ENCODE data around the gene TACSTD2.
"Not testable (repeated sequence)": the region's sequence is repeated elsewhere in the genome, so short reads cannot be mapped to it uniquely, and the experiment has no call there.

Gene TACSTD2, protein sequence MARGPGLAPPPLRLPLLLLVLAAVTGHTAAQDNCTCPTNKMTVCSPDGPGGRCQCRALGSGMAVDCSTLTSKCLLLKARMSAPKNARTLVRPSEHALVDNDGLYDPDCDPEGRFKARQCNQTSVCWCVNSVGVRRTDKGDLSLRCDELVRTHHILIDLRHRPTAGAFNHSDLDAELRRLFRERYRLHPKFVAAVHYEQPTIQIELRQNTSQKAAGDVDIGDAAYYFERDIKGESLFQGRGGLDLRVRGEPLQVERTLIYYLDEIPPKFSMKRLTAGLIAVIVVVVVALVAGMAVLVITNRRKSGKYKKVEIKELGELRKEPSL

DNA sequence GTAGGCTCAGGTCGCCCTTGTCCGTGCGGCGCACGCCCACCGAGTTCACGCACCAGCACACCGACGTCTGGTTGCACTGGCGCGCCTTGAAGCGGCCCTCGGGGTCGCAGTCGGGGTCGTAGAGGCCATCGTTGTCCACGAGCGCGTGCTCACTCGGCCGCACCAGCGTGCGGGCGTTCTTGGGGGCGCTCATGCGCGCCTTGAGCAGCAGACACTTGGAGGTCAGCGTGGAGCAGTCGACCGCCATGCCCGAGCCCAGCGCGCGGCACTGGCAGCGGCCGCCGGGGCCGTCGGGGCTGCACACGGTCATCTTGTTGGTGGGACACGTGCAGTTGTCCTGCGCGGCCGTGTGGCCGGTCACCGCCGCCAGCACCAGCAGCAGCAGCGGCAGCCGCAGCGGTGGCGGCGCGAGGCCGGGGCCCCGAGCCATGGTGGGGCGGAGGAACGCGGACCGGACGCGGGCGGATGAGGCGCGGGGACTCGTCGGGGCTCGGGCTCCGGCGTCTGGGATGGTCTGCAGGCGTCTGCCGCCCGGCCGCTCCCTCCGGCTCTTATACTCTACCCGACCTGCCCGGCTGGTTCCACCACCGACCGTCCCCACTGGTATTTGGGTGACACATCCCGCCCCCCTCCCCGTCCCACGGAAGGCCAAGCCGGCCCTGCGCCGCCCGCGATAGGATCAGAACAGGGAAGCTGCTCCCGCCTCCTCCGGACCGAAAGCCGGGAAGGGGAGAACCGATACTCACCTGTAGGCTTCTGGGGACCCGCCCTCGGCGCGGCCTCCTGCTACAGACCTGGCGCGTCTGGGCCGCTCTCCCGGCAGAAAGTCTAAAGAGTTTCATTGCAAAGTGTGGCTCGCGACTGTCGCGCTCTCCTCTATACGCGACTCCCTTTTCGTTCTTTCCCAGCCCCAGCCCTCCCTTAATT is at the start of gene TACSTD2:
Gene TACSTD2, minus strand, starts transcription at position 526 of the 927 bp plus-strand sequence. Its CDS starts 96 bp downstream, at position 430.
- no peak for DNase-seq

DNA sequence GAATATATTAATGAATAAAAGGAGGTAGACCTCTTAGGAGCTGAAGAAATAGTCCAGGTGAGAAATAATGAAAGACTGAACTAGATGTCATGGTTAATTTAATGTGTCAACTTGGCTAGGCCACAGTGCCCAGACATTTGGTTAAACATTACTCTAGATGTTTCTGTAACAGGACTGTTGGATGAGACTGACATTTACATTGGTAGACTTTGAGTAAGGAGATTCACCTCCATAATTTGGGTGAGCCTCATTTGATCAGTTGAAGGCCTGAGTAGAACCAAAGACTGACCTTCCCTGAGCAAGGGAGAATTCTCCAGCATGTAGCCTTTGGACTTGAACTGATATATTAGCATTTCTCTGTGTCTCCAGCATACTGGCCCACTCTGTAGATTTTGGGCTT is 49.2 kb upstream of the TACSTD2 start:
- no peak for DNase-seq

DNA sequence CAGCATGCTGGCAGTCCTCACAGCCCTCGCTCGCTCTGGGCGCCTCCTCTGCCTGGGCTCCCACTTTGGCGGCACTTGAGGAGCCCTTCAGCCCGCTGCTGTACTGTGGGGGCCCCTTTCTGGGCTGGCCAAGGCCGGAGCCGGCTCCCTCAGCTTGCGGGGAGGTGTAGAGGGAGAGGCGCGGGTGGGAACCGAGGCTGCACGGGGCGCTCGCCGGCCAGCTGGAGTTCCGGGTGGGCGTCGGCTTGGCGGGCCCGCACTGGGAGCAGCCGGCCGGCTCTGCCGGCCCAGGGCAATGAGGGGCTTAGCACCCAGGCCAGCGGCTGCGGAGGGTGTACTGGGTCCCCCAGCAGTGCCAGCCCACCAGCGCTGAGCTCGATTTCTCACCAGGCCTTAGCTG is 46.2 kb upstream of the TACSTD2 start:
- not testable (repeated sequence) for DNase-seq

DNA sequence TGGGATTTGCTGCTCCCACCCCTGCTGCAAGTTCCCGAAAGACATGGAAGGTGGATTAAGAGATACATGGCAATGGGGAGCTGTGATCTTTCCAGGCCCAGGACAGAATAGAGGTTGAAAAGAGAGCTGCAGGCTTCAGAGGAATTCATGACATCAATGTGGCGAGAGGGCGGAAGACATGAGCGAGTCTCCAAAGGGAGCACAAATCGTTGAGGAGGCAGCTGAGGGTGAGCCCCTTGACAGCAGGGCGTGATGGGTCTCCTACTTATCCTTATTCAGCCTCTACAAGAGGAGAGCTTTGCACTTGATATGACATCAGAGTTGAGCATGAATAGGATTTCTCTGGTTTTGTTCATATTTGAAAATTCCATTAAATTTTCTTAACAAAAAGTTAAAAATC is 45.5 kb upstream of the TACSTD2 start:
- DNase-seq: no peak

DNA sequence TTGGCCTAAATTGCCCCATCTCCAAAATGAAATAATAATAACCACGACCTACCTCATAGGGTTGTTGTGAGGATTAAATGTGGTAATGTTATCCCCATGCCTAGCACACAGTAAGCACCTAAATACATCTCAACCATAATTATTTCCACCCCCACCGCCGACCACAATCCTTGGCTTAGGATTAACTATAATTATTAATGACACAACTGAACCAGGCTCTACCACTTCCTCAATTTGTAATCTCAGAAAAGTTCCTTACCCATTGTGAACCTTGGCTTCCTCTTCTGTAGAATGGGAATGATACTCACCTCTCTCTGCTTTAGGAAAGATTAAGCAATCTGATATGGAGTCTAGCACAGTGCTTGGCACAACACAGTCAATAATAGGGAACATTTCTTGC is 44.3 kb upstream of the TACSTD2 start:
- no peak for DNase-seq

DNA sequence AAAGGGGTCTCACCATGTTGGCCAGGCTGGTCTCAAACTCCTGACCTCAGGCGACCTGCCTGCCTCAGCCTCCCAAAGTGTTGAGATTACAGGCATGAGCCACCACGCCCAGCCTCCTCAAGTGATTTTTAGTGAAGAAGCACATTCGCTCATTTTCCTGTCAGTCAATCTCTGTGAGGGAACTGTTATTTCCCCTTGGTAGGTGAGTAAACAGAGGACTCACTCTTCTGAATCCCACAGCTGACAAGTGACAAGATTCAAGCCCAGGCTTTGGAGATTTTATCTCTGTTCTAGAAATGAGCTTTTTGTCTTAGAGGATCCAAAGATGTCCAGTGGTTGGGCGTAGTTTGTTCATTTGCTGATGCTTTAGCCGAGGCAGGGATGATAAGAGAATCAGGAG is 43.9 kb upstream of the TACSTD2 start:
- DNase-seq: no peak

DNA sequence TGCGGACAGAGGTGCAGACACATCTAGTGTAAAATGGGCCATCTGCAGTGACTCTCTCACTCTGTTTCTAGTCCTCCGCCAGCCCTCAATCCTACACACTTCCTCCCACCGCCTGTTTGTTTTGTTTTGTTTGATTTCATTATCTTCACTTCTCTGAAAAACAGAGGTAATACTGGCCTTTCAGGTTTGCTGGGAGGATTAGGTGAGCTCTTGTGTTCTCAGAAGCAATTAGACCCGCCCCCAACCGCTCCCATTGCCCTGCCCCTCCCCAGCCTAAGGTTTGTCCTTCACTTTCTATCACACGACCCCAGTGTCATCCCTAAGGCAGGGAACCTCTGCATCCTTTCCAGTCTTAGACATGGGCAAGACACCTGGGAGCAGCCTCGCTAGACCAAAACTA is 43.2 kb upstream of the TACSTD2 start:
- no peak for DNase-seq

DNA sequence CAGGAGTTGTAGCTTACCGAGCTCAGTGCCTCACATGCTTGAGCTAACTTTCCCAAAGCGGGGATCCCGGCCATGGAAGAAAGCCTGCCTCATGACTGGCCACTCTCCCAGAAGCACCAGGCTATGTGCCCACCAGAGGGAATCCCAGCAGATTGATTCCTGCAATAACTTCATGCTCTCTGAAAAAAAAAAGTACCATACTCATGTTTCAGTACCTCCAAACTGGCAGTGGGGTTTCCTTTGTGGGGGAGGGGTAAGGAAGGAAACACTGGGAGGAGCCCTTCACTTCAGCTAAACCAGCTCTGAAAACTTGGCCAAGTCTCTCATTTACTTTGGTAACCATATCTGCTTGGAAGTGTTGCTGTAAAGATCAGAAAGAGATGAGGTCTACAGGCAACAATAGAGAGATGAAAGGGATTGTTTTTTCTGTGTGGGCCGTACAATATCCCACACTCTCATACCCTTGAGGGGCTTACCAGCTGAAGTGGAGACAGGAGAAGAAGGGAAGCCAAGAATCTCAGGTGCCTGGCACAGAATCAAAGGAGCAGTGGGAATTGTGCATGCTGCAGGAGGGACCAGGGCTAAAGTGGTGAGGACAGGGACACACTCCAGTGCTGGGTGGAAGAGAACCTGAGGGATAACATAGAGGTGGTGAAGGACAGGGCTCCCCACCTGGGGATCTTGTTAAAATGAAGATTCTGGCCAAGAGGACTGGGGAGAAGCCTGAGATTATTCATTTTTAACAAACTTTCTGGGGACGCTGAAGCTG is 42.4 kb upstream of the TACSTD2 start:
- DNase-seq: no peak

DNA sequence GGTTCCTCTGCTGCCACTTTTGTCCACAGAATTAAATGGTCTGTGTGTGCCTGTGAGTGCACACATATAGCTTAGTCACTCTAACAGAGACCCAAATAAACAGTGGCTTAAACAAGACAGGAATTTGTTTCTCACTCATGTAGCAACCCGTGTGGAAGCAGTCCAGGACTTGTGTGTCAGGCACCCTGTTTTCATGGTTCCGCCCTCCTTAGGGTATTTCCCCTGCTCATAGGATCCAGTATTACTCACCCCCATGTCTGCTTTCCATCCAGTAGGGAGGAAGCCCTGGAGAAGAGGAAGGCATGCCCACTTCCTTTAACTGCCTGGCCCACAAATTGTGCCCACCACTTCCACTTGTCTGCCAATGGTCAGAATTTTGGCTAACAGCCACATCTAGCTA is 41.3 kb upstream of the TACSTD2 start:
- DNase-seq: no peak

DNA sequence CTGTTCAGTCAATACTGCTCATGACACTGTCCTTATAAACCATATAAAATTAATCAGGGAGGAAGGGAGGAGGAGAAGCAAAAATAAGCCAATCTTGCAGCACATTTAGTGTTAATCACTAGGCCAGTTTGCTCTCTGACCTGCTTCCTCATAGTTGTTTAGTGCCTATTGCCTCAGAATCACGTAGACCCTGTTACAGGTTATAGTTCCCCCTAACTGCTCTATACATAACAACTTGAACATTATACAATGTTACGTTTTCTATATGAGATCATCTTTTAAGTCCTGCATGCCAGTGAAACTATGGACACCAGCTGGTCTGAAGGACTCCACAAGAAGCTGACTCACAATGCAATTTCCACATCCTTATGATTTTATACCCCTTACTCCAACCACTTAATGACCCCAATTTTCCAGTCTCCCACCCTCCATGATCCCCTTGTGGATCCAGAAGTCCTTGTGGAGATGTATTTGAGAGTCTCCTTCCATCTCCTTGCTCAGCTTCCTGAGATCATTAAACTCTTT is 34.9 kb upstream of the TACSTD2 start:
- DNase-seq: no peak

DNA sequence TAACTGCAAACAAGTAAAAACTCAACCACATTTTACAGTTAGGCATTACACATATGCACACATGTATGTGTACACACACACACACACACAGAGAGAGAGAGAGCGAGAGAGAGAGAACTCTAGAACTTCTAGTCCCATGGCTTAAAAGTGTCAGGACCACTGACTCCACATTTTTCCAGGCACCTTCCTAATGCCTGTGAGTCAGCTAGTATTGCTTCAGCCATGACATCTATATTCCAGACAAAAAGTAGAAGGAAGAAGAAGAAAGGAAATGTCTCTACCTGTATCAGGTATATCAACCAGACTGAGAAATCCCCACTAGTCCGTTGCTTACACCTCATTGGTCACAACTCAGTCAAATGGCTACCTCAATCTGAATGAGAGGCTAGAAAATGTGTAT is 31.9 kb upstream of the TACSTD2 start:
- no peak for DNase-seq

DNA sequence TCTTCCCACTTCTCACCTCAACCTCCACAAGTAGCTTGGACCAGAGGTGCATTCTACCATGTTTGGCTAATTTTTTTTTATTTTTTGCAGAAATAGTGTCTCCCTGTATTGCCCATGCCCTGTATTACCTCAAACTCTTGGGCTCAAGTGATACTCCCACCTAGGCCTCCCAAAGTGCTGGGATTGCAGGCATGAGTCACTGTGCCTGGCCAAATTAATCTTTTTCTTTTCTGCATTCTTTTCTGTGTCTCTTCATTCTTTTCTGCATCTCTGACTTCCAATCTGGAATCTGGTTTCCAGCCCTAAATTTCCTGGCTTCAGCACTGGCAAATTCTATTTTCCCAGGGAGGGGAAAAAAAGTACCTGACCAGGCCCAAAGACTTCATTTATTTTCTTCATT is 31.2 kb upstream of the TACSTD2 start:
- no peak for DNase-seq

DNA sequence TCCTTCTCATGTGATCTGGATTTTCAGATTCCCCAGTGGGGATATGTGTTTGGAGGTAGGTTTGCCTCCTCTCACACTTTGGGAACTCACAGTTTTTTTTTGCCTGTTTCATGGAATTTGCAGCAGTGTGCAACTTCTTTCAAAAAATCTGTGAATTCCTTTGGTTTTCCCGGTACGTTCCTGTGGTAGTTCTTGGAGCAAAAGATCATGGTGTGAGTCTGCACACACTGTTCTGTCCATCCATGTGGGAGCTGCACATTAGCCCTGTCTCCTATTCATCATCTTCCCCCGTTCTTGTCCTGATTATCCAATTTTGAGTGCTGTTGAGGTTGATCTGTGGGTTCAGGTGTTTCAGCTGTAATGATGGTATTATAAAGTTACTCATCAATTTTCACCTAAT is 30.3 kb upstream of the TACSTD2 start:
- DNase-seq: no peak

DNA sequence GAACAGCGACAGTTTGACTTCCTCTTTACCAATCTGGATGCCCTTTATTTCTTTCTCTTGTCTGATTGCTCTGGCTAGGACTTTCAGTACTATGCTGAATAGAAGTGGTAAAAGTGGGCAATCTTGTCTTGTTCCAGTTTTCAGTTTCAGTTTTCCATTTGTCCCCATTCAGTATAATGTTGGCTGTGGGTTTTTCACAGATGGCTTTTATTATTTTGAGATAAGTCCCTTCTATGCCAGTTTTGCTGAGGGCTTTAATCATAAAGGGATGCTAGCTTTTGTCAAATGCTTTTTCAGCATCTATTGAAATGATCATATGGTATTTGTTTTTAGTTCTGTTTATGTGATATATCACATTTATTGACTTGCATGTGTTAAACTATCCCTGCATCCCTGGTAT is 24.9 kb upstream of the TACSTD2 start:
- not testable (repeated sequence) for DNase-seq

DNA sequence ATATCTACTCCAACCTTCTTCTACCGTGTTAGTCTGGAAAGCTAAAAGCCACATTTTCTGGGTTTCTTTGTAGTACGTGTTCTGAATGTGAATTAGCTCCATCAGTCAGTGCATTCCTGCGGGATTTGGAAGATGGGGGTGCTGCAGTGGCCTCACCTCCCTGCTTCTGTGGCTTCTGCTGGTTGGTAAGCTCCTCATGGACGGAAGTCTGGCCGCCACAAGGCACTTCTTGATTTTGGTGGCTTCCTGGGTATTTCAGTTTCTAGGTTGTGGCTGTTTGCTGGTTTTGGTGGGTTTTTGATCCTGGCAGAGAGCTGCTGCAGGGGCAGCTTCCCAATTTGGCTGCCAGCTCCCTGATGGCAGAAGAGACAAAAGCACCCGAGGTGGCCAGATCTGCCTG is 20.9 kb upstream of the TACSTD2 start:
- DNase-seq: no peak

DNA sequence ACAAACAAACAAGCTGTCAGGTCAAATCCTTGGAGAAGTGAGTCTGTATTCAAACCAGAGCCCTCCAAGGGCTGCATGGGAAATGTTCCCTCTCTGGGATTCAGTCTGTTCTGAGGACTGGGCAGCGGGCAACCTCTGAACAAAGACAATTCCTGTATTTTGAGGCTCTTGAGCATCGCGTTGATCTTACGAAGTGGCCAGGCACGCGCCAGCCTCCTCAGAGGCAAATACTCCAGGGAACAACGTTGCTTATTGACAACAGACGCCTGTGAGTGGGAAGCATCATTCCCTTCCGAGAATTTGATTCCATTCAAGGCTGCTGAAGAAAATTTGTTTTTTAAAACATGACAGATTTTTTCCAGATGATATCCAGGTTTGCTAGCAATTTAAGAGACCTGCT is 20.0 kb upstream of the TACSTD2 start:
- no peak for DNase-seq

DNA sequence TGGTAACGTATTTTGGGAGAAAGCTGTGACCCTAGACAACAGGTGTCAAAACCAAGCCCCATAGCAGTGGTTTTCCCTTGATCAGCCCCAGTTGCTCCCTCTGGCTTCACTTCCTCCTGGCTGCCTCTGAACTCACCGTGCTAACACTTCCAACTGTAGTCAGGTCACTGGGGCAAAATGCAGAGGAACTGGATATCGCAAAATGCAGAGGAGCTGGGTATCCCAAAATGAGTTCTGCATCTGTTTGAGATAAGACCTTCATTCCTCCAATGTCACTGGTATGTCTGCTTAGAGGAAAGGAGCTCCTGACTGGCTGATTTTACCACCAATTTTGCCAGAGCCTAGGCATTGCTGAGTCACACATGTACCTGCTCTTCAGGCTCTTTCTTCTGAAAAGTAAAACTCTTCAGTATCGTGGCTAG is 19.6 kb upstream of the TACSTD2 start:
- DNase-seq: no peak

DNA sequence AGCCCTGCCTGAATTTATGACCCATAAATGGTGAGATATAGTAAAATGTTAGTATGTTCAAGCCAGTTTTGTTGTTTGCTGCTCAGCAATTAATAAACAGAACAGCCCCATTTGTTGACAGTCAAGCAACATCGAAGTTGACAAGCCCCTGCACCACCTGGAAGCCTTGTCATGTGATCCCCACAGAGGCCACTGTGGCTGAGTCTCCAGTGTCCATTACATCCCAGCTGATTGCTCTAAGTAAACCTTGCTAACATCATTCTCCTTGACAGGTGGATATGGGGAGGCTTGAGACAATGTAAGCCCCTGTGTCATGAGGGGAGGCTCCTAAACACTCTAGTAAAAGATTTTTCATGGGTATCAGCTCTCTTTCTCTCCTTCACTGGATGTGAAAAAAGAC is 17.5 kb upstream of the TACSTD2 start:
- no peak for DNase-seq

DNA sequence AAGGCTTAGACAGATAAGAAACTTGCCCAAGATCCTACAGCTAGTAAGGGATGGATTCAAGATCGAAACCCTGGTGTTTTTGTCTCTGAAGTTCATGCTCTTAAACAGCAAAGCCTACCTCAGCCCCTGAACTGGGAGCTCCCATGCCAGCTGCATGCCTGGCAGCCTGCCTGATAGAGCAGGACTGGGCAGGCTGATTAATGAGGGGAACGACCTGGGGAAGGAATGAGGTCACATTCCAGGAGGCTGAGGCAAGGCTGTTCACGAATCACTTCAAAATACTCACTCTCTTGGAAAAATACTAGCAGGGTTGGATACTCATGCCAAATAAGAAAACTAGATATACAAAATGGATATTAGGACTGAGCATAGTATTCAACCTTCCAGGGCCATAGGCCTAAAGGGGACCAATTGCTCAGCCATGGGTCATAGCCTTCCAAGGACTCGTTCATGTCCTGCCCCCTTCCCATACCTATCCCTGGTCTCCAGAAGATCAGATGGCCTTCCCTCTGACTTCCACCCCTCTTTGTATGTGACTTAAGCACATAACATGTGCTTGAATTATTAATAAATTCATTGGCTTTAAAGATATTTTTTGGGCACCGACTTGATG is 15.6 kb upstream of the TACSTD2 start:
- no peak for DNase-seq

DNA sequence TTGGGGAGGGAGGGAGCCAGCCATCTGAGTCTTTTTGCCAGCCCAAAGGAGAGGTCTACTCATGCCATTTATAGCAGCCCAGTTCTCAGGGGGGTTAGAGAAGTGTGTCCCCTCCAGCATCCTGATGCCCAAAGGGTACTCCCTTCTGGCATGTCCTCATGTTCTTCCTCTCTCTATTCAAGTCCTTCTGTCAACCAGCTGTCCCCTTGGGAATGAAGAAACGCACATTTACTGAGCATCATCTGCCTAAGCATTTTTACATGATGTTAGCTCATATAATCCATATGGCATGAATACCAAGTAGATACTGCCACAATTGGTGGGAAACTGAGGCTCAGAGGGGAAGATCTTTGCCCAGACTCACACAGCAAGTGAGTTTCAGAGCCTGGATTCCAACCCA is 14.8 kb upstream of the TACSTD2 start:
- no peak for DNase-seq

DNA sequence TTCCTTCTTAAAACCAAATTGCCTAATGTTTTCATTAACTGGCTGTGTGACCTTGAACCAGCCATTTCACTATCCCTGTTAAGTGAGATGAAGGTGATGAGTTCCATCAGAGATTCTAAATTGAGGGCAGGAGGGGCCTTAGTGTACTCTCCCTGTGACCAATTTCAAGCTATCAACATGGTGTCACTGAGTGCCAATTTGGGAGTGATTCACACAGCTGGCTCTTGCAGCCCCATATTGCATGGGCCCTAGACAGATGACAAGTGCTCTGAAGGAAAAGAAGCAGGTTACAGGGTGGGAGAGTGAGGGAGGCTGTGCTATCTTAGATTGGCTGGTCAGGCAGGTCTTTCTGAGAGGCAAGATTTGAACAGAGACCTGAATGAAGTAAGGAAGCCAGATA is 13.0 kb upstream of the TACSTD2 start:
- no peak for DNase-seq

DNA sequence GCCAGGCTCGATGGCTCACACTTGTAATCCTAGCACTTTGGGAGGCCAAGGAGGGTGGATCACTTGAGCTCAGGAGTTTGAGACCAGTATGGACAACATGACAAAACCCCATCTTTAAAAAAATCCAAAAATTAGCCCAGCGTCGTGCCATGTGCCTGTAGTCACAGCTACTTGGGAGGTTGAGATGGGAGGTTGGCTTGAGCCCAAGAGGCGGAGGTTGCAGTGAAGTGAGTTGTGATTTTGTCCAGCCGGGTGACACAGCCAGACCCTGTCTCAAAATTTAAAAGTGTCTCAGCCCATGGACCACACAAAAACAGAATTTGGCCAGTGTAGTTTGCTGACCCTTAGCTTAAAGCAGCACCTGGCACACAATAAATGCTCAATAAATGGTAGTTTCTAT is 11.3 kb upstream of the TACSTD2 start:
- no peak for DNase-seq

DNA sequence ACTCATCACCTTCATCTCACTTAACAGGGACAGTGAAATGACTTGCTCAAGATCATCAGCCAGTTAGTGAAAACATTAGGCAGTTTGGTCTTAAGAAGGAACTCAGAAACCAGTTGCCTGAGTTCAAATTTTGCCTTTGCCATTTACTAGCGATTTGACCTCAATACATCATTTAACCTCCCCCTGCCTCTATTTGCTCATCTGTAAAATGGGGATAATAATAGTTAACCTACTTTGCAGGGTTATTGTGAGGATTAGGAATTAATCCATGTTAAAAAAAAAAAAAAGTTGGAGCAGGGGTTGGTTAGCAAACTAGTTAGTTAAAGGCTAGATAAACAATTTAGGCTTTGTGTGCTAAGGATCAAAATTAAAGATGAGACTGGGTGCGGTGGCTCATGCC is 10.6 kb upstream of the TACSTD2 start:
- no peak for DNase-seq
